HT1080 (cell line): ENCODE data around the gene SF3A2. TPM values are rescaled to one million over a fixed set of nuclear protein-coding genes. Genes with fewer than 3 reads are reported as not detected.

ENCODE experiments used
- DNase-seq: peaks from one replicate; pipeline ENCODE4 v3.0.0-alpha.2; 2015; ENCODE audit warnings: low read depth
- total RNA-seq: library from RNA; depleted of rRNA; stranded (reverse); fragments of >200 nt; shearing (Covaris generic); gene quantifications from 2 replicates; pipeline ENCODE4 v1.2.3, GENCODE V29; 2014

Gene SF3A2
- total RNA-seq, 1 experiment from 2014 or later = 91.0 TPM

GRCh38 chr19:2226051-2226839, 10.4 kb upstream of the SF3A2 start:
- DNase-seq = no peak

DNA sequence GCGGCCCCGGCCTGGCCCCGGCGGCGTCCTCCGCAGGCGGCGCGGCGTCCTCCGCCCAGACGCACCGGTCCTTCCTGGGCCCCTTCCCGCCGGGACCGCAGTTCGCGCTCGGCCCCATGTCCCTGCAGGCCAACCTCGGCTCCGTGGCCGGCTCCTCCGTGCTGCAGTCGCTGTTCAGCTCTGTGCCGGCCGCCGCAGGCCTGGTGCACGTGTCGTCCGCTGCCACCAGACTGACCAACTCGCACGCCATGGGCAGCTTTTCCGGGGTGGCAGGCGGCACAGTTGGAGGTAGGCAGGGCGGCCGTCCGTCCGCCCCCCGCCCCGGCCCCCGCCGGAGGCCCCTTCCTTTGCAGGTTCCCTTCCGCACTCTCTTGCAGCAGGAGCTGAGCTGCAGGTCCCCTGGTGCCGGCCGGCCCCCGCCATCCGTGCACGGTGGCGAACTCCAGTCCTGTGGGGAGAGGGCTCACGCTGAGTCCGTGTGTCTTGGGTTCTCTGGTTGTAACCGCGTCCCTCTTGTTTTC, 9.7 kb upstream of the SF3A2 start:
- DNase-seq = no peak

- DNase-seq = no peak
These were observed 9.0 kb upstream of the SF3A2 start for GRCh38 chr19:2227415-2228156.

DNA sequence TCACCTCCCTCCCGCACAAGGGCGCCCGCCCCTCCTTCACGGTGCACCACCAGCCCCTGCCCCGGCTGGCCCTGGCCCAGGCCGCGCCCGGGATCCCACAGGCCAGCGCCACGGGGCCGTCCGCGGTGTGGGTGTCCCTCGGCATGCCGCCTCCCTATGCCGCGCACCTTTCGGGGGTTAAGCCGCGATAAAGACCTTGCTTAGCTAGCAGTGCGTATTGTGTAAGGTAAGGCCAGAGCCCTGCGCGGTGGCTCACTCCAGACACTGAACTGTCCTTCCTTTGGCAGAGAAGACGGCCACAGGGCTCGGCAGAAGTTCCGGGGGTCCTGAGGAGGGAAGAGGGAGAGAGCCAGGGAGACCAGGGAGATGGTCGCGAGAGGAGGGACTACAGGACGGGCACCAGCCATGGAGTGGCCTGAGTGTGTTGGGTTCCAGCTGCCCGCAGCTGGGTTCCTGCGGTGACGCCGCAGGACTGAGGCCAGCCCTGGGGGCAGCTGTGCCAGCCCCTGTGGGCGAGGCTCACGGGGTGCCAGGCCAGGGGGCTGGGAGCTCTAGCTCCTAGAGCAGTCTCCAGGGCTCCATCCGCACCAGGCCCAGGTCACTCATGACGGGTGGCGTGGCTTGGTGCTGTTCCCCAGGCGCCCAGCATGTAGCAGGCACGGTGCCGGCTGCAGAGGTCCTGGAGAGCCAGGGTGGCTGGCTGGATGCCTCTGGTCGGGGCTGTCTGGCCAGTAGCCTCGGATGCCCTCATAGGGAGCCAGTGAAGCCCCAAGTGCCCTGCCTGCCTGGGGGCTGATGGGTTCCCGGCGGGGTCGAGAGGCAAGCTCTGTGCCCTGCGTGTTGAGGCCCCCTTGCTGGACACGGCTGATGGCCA, 8.2 kb upstream of the SF3A2 start:
- no peak for DNase-seq

GRCh38 chr19:2229103-2230032, 7.3 kb upstream of the SF3A2 start:
- no peak for DNase-seq

DNA sequence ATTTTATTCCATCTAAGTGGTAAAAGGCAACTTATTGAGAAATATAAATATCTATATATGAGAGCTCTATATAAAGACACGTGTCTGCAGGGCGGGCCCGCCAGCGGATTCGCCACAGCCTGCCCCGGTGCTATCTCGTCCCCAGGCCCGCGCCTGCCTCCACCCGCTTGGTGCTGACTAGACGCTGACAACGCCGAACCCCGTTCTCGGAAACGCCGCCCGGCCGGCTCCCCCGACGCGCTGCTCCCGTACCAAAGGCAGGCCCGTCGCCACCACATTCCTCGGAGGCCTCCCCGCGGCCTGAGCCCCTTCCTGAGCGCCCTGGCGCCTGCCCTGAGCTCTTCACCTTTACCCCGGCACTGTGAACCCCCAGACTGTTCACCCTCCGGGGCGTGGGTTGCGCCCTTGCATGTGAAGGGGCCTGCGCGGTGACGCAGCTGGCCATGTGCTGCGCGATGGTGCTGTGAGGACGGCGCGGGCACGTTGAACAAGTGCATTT, 6.5 kb upstream of the SF3A2 start:
- DNase-seq = no peak

DNA sequence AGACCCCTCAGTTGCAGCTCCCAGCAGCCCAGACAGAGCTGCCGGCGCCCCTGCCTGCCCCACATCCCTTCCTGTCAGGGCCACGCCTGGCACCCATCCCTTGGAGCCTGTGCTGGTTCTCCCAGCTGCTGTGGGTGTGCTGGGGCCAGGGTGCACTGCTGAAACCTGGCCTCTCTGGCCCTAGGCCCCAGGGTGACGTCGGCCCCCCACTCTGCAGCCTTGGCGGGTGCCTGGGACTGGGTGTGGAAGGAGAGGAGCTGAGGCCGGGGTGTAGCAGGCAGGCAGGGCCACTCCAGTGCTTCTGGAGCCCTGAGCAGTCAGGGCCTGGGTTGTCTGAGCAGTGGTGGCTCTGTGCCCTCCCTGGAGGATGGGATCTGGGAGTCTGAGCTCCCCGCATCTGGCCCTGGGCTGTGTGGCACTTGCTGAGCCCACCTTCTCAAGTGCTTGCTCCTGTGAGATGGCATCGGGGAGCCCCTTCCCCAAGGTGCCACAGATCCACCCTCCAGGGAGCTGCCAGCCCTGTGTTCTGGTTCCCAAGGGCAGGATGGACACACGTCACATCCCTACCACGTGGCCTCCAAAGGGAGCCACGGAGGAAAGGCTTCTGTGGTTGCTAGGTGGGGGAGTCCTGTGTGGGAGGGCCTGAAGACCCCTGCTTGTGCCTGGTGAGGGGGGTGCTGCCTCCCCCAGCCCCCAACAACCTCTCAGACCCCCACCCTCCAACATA, 5.7 kb upstream of the SF3A2 start:
- DNase-seq = no peak

- DNase-seq = no peak
These were observed 4.9 kb upstream of the SF3A2 start for GRCh38 chr19:2231621-2232221.

DNA sequence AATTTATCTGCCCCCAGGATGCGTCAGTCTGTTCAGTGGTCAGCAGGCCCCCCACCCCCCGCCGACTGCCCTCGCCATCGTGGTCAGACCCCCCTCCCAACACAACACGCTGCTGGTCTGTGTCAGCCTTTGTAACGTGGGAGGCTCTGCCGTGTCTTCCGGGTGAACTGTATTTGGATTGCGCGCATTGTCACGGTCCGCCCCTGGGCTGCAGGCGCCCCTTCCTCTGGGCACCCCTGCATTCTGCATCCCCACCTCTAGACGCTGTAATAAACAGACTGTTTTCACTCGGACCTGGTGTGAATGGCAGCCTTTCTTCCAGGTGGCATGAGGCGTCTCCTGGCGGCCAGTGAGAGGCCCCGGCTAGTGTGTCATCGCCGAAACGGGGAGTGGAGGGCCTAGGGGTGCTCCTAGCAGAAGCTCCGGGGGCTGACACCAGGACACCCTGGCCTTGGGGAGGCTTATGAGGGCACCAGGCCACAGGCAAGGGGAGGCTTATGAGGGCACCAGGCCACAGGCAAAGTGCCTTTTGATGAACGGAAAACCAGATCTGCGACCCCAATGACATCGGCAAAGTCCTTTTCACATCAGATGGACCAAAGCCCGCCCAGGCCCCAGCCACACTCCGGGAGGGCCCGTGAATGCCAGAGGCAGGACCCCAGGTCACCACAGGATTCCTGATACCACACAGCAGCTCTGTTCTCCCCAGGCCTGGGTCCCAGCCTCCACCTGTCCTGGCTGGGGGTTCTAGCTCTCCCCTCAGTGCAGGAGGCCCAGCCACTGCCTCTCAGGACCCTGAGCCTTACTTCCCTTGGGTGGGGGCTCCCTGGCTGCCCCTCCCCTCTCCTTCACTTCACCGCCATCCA, 4.1 kb upstream of the SF3A2 start:
- DNase-seq = no peak

GRCh38 chr19:2233601-2234280, 2.9 kb upstream of the SF3A2 start:
- DNase-seq = no peak

DNA sequence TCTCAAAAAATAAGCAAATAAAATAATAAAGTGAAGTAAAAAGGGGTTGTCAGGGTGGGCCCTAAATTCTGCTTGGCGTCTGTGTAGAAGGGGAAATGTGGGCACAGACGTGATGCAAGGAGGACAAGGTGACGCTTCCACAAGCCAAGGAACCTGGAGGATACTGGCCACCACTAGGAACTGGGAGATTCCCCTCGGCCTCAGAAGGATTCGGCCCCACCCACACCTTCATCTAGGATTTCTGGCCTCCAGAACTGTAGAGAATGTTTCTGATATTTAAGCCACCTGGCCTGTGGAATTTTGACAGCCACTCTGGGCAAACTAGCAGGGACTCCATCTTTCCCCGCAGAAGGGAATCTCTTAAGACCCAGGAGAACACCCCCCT, 1.6 kb upstream of the SF3A2 start:
- no peak for DNase-seq

DNA sequence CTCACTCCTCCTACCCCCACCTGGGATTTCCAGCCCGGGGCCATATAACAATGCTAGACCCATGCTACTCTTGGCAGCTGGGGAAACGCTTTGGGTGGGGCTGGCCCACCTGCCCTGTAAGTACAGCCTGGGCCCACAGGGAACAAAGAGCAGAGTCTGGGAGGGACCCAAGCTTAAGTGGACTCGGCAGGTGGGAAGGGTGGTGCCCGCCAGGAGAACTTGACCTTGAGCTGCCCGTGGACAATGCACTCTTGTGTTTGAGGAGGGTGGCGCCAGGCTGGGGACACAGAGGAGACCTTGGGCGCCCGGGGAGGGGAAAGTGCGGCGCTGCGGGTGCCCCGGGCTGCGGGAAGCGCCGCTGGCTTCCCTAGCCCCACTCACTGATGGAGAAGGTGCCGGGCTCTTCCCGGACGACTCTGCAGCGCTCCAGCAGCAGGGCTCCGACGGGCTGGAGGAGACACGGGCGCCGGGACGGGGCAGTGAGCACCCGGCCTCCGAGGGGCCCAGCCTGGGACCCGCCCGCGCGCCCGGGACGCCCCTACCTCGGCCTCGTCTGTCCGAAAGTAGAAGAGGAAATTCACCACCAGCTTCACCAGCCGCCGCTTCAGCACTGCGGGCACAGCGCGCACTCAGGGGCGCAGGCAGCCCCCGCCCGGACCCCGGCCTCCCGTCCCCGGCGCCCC, 1.1 kb upstream of the SF3A2 start:
- DNase-seq = no peak

- no peak for DNase-seq
These were observed 635 bp upstream of the SF3A2 start for GRCh38 chr19:2236064-2236313.

DNA sequence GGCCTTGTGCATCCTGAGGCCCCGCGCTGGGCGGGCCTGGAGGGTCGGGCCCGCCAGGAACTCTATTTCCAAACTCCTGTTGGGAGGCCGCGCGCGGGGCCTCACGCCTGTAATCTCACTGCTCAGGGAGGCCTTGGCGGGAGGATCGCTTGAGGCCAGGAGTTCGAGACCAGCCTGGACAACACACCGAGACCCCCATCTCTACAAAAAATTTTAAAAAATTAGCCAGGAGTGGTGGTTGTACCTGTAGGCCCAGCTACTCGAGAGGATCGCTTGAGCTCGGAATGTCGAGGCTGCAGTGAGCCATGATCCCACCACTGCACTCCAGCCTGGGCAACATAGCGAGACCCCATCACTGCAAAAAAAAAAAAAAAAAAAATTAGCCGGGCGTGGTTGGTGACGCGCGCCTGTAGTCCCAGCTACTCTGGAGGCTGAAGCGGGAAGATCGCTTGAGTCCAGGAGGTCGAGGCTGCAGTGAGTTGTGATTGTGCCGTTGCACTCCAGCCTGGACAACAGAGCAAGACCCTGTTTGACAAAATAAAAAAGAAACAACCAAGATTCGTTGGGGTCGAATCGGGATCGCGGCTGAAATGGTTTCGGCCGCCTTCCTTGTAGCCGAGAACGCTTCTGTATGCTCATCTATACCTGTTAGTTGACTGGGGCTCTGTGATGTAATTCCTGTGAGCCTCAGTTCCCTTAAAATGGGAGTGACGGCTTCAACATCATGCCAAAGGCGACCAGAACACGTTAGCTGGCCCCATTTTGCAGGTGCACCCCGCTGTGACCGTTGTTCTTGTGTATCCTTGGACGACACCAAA, 636 bp downstream of the SF3A2 start:
- peak; percentile 38 for DNase-seq

- DNase-seq = no peak
These were observed 1.2 kb downstream of the SF3A2 start for GRCh38 chr19:2237869-2238153.

DNA sequence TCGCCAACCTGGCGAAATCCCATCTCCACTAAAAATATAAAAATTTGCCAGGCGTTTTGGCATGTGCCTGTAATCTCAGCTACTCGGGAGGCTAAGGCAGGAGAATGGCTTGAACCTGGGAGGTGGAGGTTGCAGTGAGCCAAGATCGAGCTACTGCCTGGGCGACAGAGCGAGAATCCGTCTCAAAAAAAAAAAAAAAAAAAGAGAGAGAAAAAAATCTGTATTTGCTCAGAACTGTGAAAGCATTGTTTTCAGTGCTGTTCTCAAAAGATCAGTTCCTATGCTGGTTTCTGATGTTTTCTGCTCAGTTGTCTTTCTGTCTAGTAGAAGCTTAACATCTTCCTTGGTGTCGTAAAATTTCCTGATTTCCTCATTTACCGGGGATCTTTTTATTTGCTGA, 2.5 kb downstream of the SF3A2 start:
- no peak for DNase-seq
